Keratinocyte (primary cell): ENCODE measurements around the gene FAF1.

Experiments used
- CTCF ChIP-seq, 3 experiments: IDR thresholded peaks in 1 of 3; conservative IDR thresholded peaks in 1 of 3; optimal IDR thresholded peaks in 1 of 3; 2 replicates in 2 of 3; 3 replicates in 1 of 3; pipeline versions ENCODE3 to v1.5.1; 2011; ENCODE audit warnings: low read length in 3 of 3, mild to moderate bottlenecking in 3 of 3, moderate library complexity in 2 of 3, control low read depth in 1 of 3, inconsistent platforms in 1 of 3; ENCODE audit not compliant: insufficient read depth in 2 of 3; ENCODE audit errors: extremely low read depth in 1 of 3
- EZH2 ChIP-seq: IDR thresholded peaks from one replicate; pipeline ENCODE4 v1.6.1; 2012; ENCODE audit warnings: inconsistent platforms, mild to moderate bottlenecking, low read length, moderate library complexity

- TF ChIP-seq CTCF (optimal IDR thresholded peaks at IDR 0.05 in 1 of 3, IDR thresholded peaks at IDR 0.05 in 1 of 3, conservative IDR thresholded peaks at IDR 0.05 in 1 of 3; ENCODE audit: extremely low read depth in 1 of 3, insufficient read depth in 2 of 3, low read length in 3 of 3), result no peak
- no peak for TF ChIP-seq EZH2
Measured at GRCh38 chr1:50705041-50705440, 255.0 kb downstream of the FAF1 start.
